HepG2 (cell line): ENCODE results near the gene AARS2. TPM values are rescaled to one million over a fixed set of nuclear protein-coding genes. Genes with fewer than 3 reads are reported as not detected.

Source experiments
- ATAC-seq: fragments of 200-7000 bp; cut with Tn5 transposase; 3 replicates; pipeline ENCODE4 v1.9.1; 2020; ENCODE audit warnings: mild to moderate bottlenecking, moderate library complexity
- BruUV-seq: library from RNA; stranded (reverse); fragments of 400-500 nt; replicated peaks from 2 replicates; lab custom pipeline; 2021; lab: Mats Ljungman, UMichigan
- CTCF ChIA-PET: fragments of 300-600 bp; formaldehyde crosslinking; extraction: SDS; loops from one replicate; lab custom pipeline; 2021; ENCODE audit warnings: low total read pairs, inconsistent platforms, low intra/inter-chr PET ratio; lab: Yijun Ruan, JAX
- POLR2A ChIA-PET: fragments of 350-600 bp; sonication (Branson Sonifier 250); formaldehyde crosslinking; loops from one replicate; lab custom pipeline; 2020; ENCODE audit warnings: antibody characterized with exemption, inconsistent platforms; lab: Yijun Ruan, JAX
- DNase-seq: peaks from one replicate; pipeline ENCODE4 v3.0.0-alpha.2; 2015; ENCODE audit warnings: low spot score
- FAIRE-seq: peaks from 3 replicates; lab custom pipeline; 2011; peaks lifted over from hg19 to GRCh38; lab: Jason Lieb, UNC
- H2AFZ ChIP-seq: one replicate; pipeline ENCODE4 v1.6.1; 2011; ENCODE audit warnings: low read length, inconsistent platforms
- H3K27ac ChIP-seq: fragments of 300-600 bp; 3 replicates; pipeline ENCODE4 v1.8.0; 2011; ENCODE audit warnings: mixed run types, mild to moderate bottlenecking, mixed read lengths, low read length, inconsistent platforms; ENCODE audit not compliant: insufficient read depth; ENCODE audit errors: extremely low read length
- H3K27me3 ChIP-seq, 2 experiments: fragments of 200-600 bp in 1 of 2; 2 replicates in 1 of 2; 3 replicates in 1 of 2; pipeline versions ENCODE4 v1.6.0 to v1.8.0; 2011; ENCODE audit warnings: low read length in 2 of 2, mild to moderate bottlenecking in 2 of 2, moderate library complexity in 2 of 2, inconsistent platforms in 1 of 2; ENCODE audit not compliant: insufficient read depth in 2 of 2, control insufficient read depth in 1 of 2
- H3K36me3 ChIP-seq, 2 experiments: fragments of 200-600 bp in 1 of 2; replicated peaks in 1 of 2; 2 replicates in 1 of 2; 3 replicates in 1 of 2; pipeline versions ENCODE4 v1.5.1 to v1.8.0; 2011; ENCODE audit warnings: low read length in 2 of 2, inconsistent platforms in 1 of 2; ENCODE audit not compliant: insufficient read depth in 2 of 2, control insufficient read depth in 1 of 2
- H3K4me1 ChIP-seq: 2 replicates; pipeline ENCODE4 v1.5.1; 2012; ENCODE audit warnings: low read length, inconsistent platforms; ENCODE audit not compliant: insufficient read depth
- H3K4me2 ChIP-seq: 2 replicates; pipeline ENCODE4 v1.6.0; 2011; ENCODE audit warnings: low read depth, low read length, inconsistent platforms
- H3K4me3 ChIP-seq, 3 experiments: fragments of 200-600 bp in 1 of 3; sonication (generic), shearing (Covaris generic) in 1 of 3; replicated peaks in 1 of 3; 2 replicates each; pipeline ENCODE4 v1.5.1; 2011 to 2016; ENCODE audit warnings: low read length in 3 of 3, inconsistent platforms in 2 of 3, low read depth in 2 of 3, mild to moderate bottlenecking in 2 of 3, control low read depth in 1 of 3, mixed read lengths in 1 of 3; ENCODE audit not compliant: insufficient read depth in 1 of 3
- H3K79me2 ChIP-seq: one replicate; pipeline ENCODE4 v1.6.1; 2011; ENCODE audit warnings: low read length, inconsistent platforms; ENCODE audit not compliant: insufficient read depth
- H3K9ac ChIP-seq: 2 replicates; pipeline ENCODE4 v1.6.0; 2011; ENCODE audit warnings: mild to moderate bottlenecking, low read depth, low read length, inconsistent platforms; ENCODE audit not compliant: insufficient read depth
- H3K9me3 ChIP-seq: 2 replicates; pipeline ENCODE4 v1.5.1; 2012; ENCODE audit warnings: mild to moderate bottlenecking, low read length
- H4K20me1 ChIP-seq: 2 replicates; pipeline ENCODE4 v1.6.0; 2011; ENCODE audit warnings: inconsistent platforms, mild to moderate bottlenecking, low read length, moderate library complexity; ENCODE audit not compliant: insufficient read depth
- DNMT1 ChIP-seq: sonication (generic); formaldehyde crosslinking; IDR thresholded peaks from 2 replicates; pipeline ENCODE4 v1.5.1; 2020; ENCODE audit warnings: mild to moderate bottlenecking, missing genetic modification reagents
- ELF3 ChIP-seq: IDR thresholded peaks from 2 replicates; pipeline ENCODE4 v1.6.1; 2016; ENCODE audit warnings: missing genetic modification reagents, missing compliant biosample characterization
- EZH2 ChIP-seq: conservative IDR thresholded peaks from 2 replicates; pipeline ENCODE4 v1.6.1; 2012; ENCODE audit warnings: mild to moderate bottlenecking, low read depth, low read length, moderate library complexity
- HNRNPUL1 ChIP-seq: fragments of 200-400 bp; formaldehyde crosslinking; IDR thresholded peaks from 2 replicates; pipeline ENCODE4 v1.6.1; 2017; ENCODE audit warnings: low read depth, mild to moderate bottlenecking, low read length, moderate library complexity
- PPARG ChIP-seq: conservative IDR thresholded peaks from 2 replicates; pipeline ENCODE4 v1.6.1; 2016; ENCODE audit warnings: missing biosample characterization, missing genetic modification reagents
- RBM22 ChIP-seq: fragments of 200-400 bp; formaldehyde crosslinking; optimal IDR thresholded peaks from 2 replicates; pipeline ENCODE3; 2017; ENCODE audit warnings: mild to moderate bottlenecking, low read length, moderate library complexity
- SETDB1 ChIP-seq: sonication (generic); formaldehyde crosslinking; IDR thresholded peaks from 2 replicates; pipeline ENCODE4 v1.5.1; 2020; ENCODE audit warnings: missing genetic modification reagents, mild to moderate bottlenecking, borderline replicate concordance
- TP53 ChIP-seq: sonication (generic); formaldehyde crosslinking; conservative IDR thresholded peaks from 2 replicates; pipeline ENCODE4 v1.4.0; 2020; ENCODE audit warnings: missing genetic modification reagents
- ZFP1 ChIP-seq: IDR thresholded peaks from 2 replicates; pipeline ENCODE4 v1.6.1; 2016
- ZNF232 ChIP-seq: sonication (generic); formaldehyde crosslinking; IDR thresholded peaks from 2 replicates; pipeline ENCODE4 v1.4.0; 2020; ENCODE audit warnings: missing genetic modification reagents, borderline replicate concordance
- ZNF746 ChIP-seq: sonication (generic); formaldehyde crosslinking; IDR thresholded peaks from 2 replicates; pipeline ENCODE4 v1.8.0; 2022; ENCODE audit warnings: mild to moderate bottlenecking, missing genetic modification reagents
- ZNF788 ChIP-seq: sonication (generic); formaldehyde crosslinking; IDR thresholded peaks from 2 replicates; pipeline ENCODE4 v1.5.0; 2020; ENCODE audit warnings: mild to moderate bottlenecking, missing genetic modification reagents, borderline replicate concordance
- WGBS: methylation state at CpG from one replicate; pipeline ENCODE4 v1.1.6; 2017; ENCODE audit warnings: low lambda C conversion rate; 5-methylcytosine and 5-hydroxymethylcytosine counted together
- in situ Hi-C: cut with HindIII; loops from 2 replicates; pipeline ENCODE4 v1.10.0; 2017; ENCODE audit warnings: low pct_unique_long_range_greater_than_20kb; ENCODE audit not compliant: extremely low pct_ligation_motif_present
- intact Hi-C: fragments of 100-400 bp; cut with micrococcal nuclease; formaldehyde crosslinking; loops from one replicate; pipeline ENCODE4 v1.10.0; 2022; ENCODE audit not compliant: unreplicated experiment
- polyA plus RNA-seq, 8 experiments: library from polyadenylated mRNA; depleted of rRNA in 3 of 8; stranded (reverse) in 7 of 8; unstranded in 1 of 8; fragments of >200 nt; fragmentation: Illumina TruSeq in 4 of 8; extraction: Trizol in 4 of 8; gene quantifications; 2 replicates each; pipeline versions ENCODE4 v1.2.1 to v1.2.3, GENCODE V29; 2011 to 2016; ENCODE audit warnings: low read depth in 4 of 8, missing spikeins in 1 of 8, mixed read lengths in 1 of 8; ENCODE audit not compliant: insufficient read depth in 1 of 8
- total RNA-seq, 5 experiments: library from RNA; depleted of rRNA; stranded (reverse); fragments of >200 nt; fragmentation: Illumina TruSeq; extraction: Trizol; gene quantifications; 2 replicates each; pipeline ENCODE4 v1.2.3, GENCODE V29; 2016; ENCODE audit warnings: low read depth in 1 of 5
- TF ChIP-seq, protein P1 (sequence below): IDR thresholded peaks from 2 replicates; pipeline ENCODE4 v1.6.1; 2012; ENCODE audit warnings: low read depth, low read length, improper control_type of control experiment
- TF ChIP-seq, protein P2 (sequence below): fragments of 450-650 bp; IDR thresholded peaks from 2 replicates; pipeline ENCODE4 v1.6.1; 2017; ENCODE audit warnings: mild to moderate bottlenecking
- TF ChIP-seq, protein P3 (sequence below): sonication (generic); formaldehyde crosslinking; IDR thresholded peaks from 2 replicates; pipeline ENCODE4 v1.8.0; 2022; ENCODE audit warnings: mild to moderate bottlenecking, missing genetic modification reagents, moderate library complexity
- TF ChIP-seq, protein P4 (sequence below), 2 experiments: IDR thresholded peaks; 2 replicates each; pipeline ENCODE4 v1.6.1; 2011 to 2012; ENCODE audit warnings: low read length in 2 of 2, borderline replicate concordance in 1 of 2, low read depth in 1 of 2, mild to moderate bottlenecking in 1 of 2, moderate library complexity in 1 of 2

Gene AARS2
- total and polyA plus RNA-seq, 2 of the 13 experiments (the other 11 are each of a cell fraction or from before 2014, with no cell fraction given): 7.5 to 24.1 TPM

DNA sequence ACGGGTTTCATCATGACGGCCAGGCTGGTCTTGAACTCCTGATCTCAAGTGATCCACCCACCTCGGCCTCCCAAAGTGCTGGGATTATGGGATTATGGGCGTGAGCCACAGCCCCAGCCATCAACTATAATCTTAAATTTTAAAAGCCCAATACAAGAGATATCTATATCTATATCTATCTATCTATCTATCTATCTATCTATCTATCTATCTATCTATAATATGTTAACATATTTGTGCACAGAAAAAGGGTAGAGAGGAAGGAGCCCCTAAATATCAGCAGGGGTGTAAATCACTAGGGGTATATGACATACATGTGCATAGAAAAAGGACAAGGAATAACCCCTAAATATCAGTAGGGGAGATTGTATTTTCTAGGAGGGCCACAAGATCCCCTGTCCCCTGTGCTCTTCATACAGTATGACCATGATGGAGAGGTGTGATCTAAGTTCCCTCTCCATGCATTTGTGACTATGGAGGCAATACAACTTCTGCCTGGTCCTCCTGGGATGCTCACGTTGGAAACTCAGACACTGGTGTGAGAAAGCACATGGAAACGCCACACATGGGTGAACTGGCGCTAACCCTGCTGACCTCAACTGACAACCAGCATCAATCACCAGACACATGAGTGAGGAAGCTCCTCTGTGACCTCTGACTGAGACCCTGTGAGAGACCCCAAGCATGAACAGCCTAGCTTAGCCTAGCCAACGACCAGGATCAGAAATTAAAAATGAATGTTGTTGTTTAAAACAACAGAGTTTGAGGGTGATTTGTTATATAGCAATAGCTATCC lies 28.1 kb upstream of the AARS2 start:
- no peak overlapping the region for H3K4me2 ChIP-seq
- no peaks in the 10 kb centered on the region for H3K9me3 ChIP-seq
- CTCF ChIA-PET: no interaction called here
- no peaks in the 10 kb centered on the region for H3K36me3 ChIP-seq
- 0 out of 2 replicates have a peak, but pooled peaks cover 6% of the 10 kb centered on the region for H3K4me1 ChIP-seq
- H3K27me3 ChIP-seq: peaks cover 0 to 61% of the 10 kb centered on the region in 2 experiments; a peak in 3 of 5 replicates
- no TSS peak for BruUV-seq
- POLR2A ChIA-PET: no interaction called here
- 23% methylated on average over 7 of the region's 8 CpGs for WGBS
- no peak overlapping the region for H3K9ac ChIP-seq
- intact Hi-C loops: no loop called here
- H3K4me3 ChIP-seq: no peak overlapping the region
- no peak overlapping the region for H2AFZ ChIP-seq
- in situ Hi-C loops: no loop called here
- no peaks in the 10 kb centered on the region for H4K20me1 ChIP-seq
- H3K79me2 ChIP-seq: no peaks in the 10 kb centered on the region
- DNase-seq (no peak), FAIRE-seq (no peak), ATAC-seq (no peak)
- no peak overlapping the region for H3K27ac ChIP-seq
- no peak for TF ChIP-seq ZFP1 (CRISPR knock-in tag)
- TF ChIP-seq ZNF746: no peak
- TF ChIP-seq ZNF232 (CRISPR knock-in tag): no peak
- TF ChIP-seq ZNF788 (CRISPR knock-in tag): no peak
- no peak for TF ChIP-seq SETDB1 (CRISPR knock-in tag)
- TF ChIP-seq, protein P1, sequence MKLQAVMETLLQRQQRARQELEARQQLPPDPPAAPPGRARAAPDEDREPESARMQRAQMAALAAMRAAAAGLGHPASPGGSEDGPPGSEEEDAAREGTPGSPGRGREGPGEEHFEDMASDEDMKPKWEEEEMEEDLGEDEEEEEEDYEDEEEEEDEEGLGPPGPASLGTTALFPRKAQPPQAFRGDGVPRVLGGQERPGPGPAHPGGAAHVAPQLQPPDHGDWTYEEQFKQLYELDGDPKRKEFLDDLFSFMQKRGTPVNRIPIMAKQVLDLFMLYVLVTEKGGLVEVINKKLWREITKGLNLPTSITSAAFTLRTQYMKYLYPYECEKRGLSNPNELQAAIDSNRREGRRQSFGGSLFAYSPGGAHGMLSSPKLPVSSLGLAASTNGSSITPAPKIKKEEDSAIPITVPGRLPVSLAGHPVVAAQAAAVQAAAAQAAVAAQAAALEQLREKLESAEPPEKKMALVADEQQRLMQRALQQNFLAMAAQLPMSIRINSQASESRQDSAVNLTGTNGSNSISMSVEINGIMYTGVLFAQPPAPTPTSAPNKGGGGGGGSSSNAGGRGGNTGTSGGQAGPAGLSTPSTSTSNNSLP: no peak
- no peak for TF ChIP-seq TP53 (CRISPR knock-in tag)
- TF ChIP-seq, protein P2, sequence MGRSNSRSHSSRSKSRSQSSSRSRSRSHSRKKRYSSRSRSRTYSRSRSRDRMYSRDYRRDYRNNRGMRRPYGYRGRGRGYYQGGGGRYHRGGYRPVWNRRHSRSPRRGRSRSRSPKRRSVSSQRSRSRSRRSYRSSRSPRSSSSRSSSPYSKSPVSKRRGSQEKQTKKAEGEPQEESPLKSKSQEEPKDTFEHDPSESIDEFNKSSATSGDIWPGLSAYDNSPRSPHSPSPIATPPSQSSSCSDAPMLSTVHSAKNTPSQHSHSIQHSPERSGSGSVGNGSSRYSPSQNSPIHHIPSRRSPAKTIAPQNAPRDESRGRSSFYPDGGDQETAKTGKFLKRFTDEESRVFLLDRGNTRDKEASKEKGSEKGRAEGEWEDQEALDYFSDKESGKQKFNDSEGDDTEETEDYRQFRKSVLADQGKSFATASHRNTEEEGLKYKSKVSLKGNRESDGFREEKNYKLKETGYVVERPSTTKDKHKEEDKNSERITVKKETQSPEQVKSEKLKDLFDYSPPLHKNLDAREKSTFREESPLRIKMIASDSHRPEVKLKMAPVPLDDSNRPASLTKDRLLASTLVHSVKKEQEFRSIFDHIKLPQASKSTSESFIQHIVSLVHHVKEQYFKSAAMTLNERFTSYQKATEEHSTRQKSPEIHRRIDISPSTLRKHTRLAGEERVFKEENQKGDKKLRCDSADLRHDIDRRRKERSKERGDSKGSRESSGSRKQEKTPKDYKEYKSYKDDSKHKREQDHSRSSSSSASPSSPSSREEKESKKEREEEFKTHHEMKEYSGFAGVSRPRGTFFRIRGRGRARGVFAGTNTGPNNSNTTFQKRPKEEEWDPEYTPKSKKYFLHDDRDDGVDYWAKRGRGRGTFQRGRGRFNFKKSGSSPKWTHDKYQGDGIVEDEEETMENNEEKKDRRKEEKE: no peak
- no peak for TF ChIP-seq RBM22
- TF ChIP-seq, protein P3, sequence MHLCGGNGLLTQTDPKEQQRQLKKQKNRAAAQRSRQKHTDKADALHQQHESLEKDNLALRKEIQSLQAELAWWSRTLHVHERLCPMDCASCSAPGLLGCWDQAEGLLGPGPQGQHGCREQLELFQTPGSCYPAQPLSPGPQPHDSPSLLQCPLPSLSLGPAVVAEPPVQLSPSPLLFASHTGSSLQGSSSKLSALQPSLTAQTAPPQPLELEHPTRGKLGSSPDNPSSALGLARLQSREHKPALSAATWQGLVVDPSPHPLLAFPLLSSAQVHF (CRISPR knock-in tag): no peak
- TF ChIP-seq, protein P4, sequence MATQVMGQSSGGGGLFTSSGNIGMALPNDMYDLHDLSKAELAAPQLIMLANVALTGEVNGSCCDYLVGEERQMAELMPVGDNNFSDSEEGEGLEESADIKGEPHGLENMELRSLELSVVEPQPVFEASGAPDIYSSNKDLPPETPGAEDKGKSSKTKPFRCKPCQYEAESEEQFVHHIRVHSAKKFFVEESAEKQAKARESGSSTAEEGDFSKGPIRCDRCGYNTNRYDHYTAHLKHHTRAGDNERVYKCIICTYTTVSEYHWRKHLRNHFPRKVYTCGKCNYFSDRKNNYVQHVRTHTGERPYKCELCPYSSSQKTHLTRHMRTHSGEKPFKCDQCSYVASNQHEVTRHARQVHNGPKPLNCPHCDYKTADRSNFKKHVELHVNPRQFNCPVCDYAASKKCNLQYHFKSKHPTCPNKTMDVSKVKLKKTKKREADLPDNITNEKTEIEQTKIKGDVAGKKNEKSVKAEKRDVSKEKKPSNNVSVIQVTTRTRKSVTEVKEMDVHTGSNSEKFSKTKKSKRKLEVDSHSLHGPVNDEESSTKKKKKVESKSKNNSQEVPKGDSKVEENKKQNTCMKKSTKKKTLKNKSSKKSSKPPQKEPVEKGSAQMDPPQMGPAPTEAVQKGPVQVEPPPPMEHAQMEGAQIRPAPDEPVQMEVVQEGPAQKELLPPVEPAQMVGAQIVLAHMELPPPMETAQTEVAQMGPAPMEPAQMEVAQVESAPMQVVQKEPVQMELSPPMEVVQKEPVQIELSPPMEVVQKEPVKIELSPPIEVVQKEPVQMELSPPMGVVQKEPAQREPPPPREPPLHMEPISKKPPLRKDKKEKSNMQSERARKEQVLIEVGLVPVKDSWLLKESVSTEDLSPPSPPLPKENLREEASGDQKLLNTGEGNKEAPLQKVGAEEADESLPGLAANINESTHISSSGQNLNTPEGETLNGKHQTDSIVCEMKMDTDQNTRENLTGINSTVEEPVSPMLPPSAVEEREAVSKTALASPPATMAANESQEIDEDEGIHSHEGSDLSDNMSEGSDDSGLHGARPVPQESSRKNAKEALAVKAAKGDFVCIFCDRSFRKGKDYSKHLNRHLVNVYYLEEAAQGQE (IDR thresholded peaks at IDR 0.05; ENCODE audit: borderline replicate concordance in 1 of 2, low read depth in 1 of 2, low read length in 2 of 2): no peak
- no peak for TF ChIP-seq PPARG
- no peak for TF ChIP-seq HNRNPUL1
- no peak for TF ChIP-seq EZH2
- TF ChIP-seq ELF3 (CRISPR knock-in tag): no peak
- TF ChIP-seq DNMT1 (CRISPR knock-in tag): no peak
